Lower leg skin (tissue), 3 donors: Measurements from ENCODE around the gene SGCA.

Experiments
- CTCF ChIP-seq, 3 donors: fragments of 450-650 bp; IDR thresholded peaks; one replicate each; pipeline ENCODE4 v1.5.1; 2016; ENCODE audit warnings: antibody characterized with exemption in 3 of 3, mild to moderate bottlenecking in 3 of 3, moderate library complexity in 2 of 3
- POLR2A ChIP-seq, 2 donors: fragments of 450-650 bp; IDR thresholded peaks; one replicate each; pipeline ENCODE4 v1.6.1; 2016 to 2017; ENCODE audit warnings: antibody characterized with exemption in 2 of 2, mild to moderate bottlenecking in 1 of 2, moderate library complexity in 1 of 2

GRCh38 chr17:50172130-50172529, 6.3 kb downstream of the SGCA start:
- no peak for TF ChIP-seq POLR2A (IDR thresholded peaks at IDR 0.05)
- no peak for TF ChIP-seq CTCF (IDR thresholded peaks at IDR 0.05)
